PC-3 (cell line): ENCODE data around the gene NAA25.

Experiments
- EZH2 ChIP-seq: fragments of 300-600 bp; sonication (generic); IDR thresholded peaks from one replicate; pipeline ENCODE4 v1.6.1; 2017; ENCODE audit warnings: antibody characterized with exemption, mild to moderate bottlenecking, low read length; ENCODE audit not compliant: unreplicated experiment
- EZH2phosphoT487 ChIP-seq: fragments of 300-600 bp; sonication (generic); IDR thresholded peaks from 2 replicates; pipeline ENCODE4 v1.6.1; 2018; ENCODE audit warnings: mild to moderate bottlenecking, antibody characterized with exemption, low read length, borderline replicate concordance
- TF ChIP-seq, protein P1 (sequence below): fragments of 300-600 bp; sonication (generic); conservative IDR thresholded peaks from 2 replicates; pipeline ENCODE4 v1.5.1; 2017; ENCODE audit warnings: antibody characterized with exemption, low read depth, mild to moderate bottlenecking, low read length

DNA sequence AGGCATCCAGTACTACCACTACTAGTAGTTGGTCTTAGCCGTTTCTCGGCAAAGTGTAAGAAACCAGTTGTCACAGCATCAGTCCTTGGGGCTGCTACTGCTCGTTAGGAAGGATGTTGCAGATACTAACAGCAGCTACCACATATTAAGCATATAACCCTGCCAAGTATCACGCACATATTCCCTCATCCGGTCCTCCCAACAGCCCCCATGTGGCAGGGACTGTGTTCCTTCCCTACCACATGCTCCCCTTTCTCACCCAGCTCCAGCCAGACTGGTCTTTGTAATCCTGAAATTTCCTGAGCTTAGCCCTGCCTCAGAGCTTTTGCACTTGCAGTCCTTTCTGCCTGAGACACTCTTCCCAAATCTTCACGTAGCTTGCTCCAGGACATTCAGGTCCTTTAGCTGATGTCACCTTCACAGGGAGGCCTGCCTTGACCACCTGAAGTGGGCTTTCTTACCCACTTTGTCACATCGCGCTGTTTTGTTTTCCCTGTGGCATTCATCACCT lies 87.6 kb downstream of the NAA25 start:
- TF ChIP-seq, protein P1, sequence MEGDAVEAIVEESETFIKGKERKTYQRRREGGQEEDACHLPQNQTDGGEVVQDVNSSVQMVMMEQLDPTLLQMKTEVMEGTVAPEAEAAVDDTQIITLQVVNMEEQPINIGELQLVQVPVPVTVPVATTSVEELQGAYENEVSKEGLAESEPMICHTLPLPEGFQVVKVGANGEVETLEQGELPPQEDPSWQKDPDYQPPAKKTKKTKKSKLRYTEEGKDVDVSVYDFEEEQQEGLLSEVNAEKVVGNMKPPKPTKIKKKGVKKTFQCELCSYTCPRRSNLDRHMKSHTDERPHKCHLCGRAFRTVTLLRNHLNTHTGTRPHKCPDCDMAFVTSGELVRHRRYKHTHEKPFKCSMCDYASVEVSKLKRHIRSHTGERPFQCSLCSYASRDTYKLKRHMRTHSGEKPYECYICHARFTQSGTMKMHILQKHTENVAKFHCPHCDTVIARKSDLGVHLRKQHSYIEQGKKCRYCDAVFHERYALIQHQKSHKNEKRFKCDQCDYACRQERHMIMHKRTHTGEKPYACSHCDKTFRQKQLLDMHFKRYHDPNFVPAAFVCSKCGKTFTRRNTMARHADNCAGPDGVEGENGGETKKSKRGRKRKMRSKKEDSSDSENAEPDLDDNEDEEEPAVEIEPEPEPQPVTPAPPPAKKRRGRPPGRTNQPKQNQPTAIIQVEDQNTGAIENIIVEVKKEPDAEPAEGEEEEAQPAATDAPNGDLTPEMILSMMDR = no peak
- TF ChIP-seq EZH2 = no peak
- no peak for TF ChIP-seq EZH2phosphoT487
